CD14-positive monocyte (primary cell): Measurements from ENCODE around the gene CNIH2. TPM values are rescaled to one million over a fixed set of nuclear protein-coding genes. Genes with fewer than 3 reads are reported as not detected.
"Not testable (repeated sequence)": the region's sequence is repeated elsewhere in the genome, so short reads cannot be mapped to it uniquely, and the experiment has no call there.

Experiments
- DNase-seq, 3 donors: peaks; one replicate each; pipeline ENCODE4 v3.0.0-alpha.2; 2011 to 2022
- H2AFZ ChIP-seq: 2 replicates; pipeline ENCODE4 v1.6.0; 2012; ENCODE audit warnings: mild to moderate bottlenecking, low read depth, low read length, inconsistent platforms; ENCODE audit not compliant: insufficient read depth, poor library complexity, severe bottlenecking
- H3K27ac ChIP-seq, 2 donors: 1 replicate in 1 of 2; 2 replicates in 1 of 2; pipeline ENCODE4 v1.5.1; 2012 to 2013; ENCODE audit warnings: low read length in 2 of 2, control low read depth in 1 of 2, inconsistent platforms in 1 of 2, low read depth in 1 of 2, mild to moderate bottlenecking in 1 of 2
- H3K27me3 ChIP-seq, 2 donors: one replicate each; pipeline versions ENCODE4 v1.6.0 to v1.6.1; 2011 to 2013; ENCODE audit warnings: low read length in 2 of 2; ENCODE audit not compliant: control insufficient read depth in 2 of 2, insufficient read depth in 2 of 2
- H3K36me3 ChIP-seq, 2 donors: replicated peaks in 1 of 2; 1 replicate in 1 of 2; 2 replicates in 1 of 2; pipeline versions ENCODE4 v1.5.1 to v1.6.1; 2012 to 2013; ENCODE audit warnings: low read length in 2 of 2, control low read depth in 1 of 2, inconsistent platforms in 1 of 2, mild to moderate bottlenecking in 1 of 2; ENCODE audit not compliant: insufficient read depth in 2 of 2, control insufficient read depth in 1 of 2
- H3K4me1 ChIP-seq, 2 donors: 1 replicate in 1 of 2; 2 replicates in 1 of 2; pipeline versions ENCODE4 v1.5.1 to v1.6.1; 2012 to 2013; ENCODE audit warnings: low read length in 2 of 2, control low read depth in 1 of 2, inconsistent platforms in 1 of 2, mild to moderate bottlenecking in 1 of 2, moderate library complexity in 1 of 2; ENCODE audit not compliant: insufficient read depth in 2 of 2, control insufficient read depth in 1 of 2
- H3K4me2 ChIP-seq: replicated peaks from 2 replicates; pipeline ENCODE3; 2012; ENCODE audit warnings: low read length, moderate library complexity, mild to moderate bottlenecking; ENCODE audit not compliant: poor library complexity, severe bottlenecking; ENCODE audit errors: extremely low read depth
- H3K4me3 ChIP-seq, 3 experiments: fragments of 200-600 bp in 1 of 3; sonication (generic) in 1 of 3; replicated peaks in 1 of 3; 1 replicate in 2 of 3; 2 replicates in 1 of 3; pipeline ENCODE4 v1.5.1; 2011 to 2013; ENCODE audit warnings: low read length in 3 of 3, mild to moderate bottlenecking in 3 of 3, control low read depth in 2 of 3, low read depth in 2 of 3, inconsistent platforms in 1 of 3, moderate library complexity in 1 of 3
- H3K79me2 ChIP-seq: 2 replicates; pipeline ENCODE4 v1.6.0; 2012; ENCODE audit warnings: mild to moderate bottlenecking, control low read depth, inconsistent platforms, low read length, moderate library complexity; ENCODE audit not compliant: insufficient read depth
- H3K9ac ChIP-seq: 2 replicates; pipeline ENCODE4 v1.6.0; 2017; ENCODE audit warnings: low read length, mild to moderate bottlenecking; ENCODE audit not compliant: insufficient read depth, poor library complexity, severe bottlenecking
- H3K9me3 ChIP-seq, 2 donors: replicated peaks in 1 of 2; 1 replicate in 1 of 2; 2 replicates in 1 of 2; pipeline versions ENCODE4 v1.5.1 to v1.6.1; 2012 to 2013; ENCODE audit warnings: low read length in 2 of 2, control low read depth in 1 of 2; ENCODE audit not compliant: control insufficient read depth in 1 of 2, insufficient read depth in 1 of 2
- H4K20me1 ChIP-seq: 2 replicates; pipeline ENCODE4 v1.6.0; 2012; ENCODE audit warnings: mild to moderate bottlenecking, low read length, control low read depth, moderate library complexity; ENCODE audit not compliant: insufficient read depth
- H3K27ac Mint-ChIP-seq, 7 donors: one replicate each; pipeline ENCODE4 v1.8.0; 2020; ENCODE audit warnings: mild to moderate bottlenecking in 7 of 7, mixed read lengths in 7 of 7, moderate library complexity in 6 of 7, inconsistent platforms in 2 of 7
- H3K27me3 Mint-ChIP-seq, 3 donors: one replicate each; pipeline ENCODE4 v1.8.0; 2021 to 2022; ENCODE audit warnings: low read depth in 3 of 3, mild to moderate bottlenecking in 3 of 3, mixed read lengths in 3 of 3, moderate library complexity in 3 of 3, inconsistent platforms in 1 of 3
- H3K36me3 Mint-ChIP-seq, 2 donors: one replicate each; pipeline ENCODE4 v1.8.0; 2020; ENCODE audit warnings: mixed read lengths in 2 of 2, inconsistent platforms in 1 of 2, mild to moderate bottlenecking in 1 of 2
- H3K4me1 Mint-ChIP-seq: one replicate; pipeline ENCODE4 v1.8.0; 2020; ENCODE audit warnings: mild to moderate bottlenecking, mixed read lengths
- H3K4me3 Mint-ChIP-seq, 2 donors: one replicate each; pipeline ENCODE4 v1.8.0; 2020; ENCODE audit warnings: mild to moderate bottlenecking in 2 of 2, mixed read lengths in 2 of 2, moderate library complexity in 1 of 2
- H3K9me3 Mint-ChIP-seq, 7 donors: one replicate each; pipeline ENCODE4 v1.8.0; 2020 to 2022; ENCODE audit warnings: mixed read lengths in 7 of 7, mild to moderate bottlenecking in 6 of 7, moderate library complexity in 6 of 7, inconsistent platforms in 2 of 7
- CTCF ChIP-seq: fragments of 200-600 bp; IDR thresholded peaks from one replicate; pipeline ENCODE4 v1.8.0; 2022; ENCODE audit warnings: antibody characterized with exemption, mild to moderate bottlenecking
- WGBS: methylation state at CpG from one replicate; pipeline ENCODE4 v1.1.5; 2013; ENCODE audit warnings: missing lambda C conversion rate; ENCODE audit not compliant: insufficient coverage; 5-methylcytosine and 5-hydroxymethylcytosine counted together
- intact Hi-C, 2 donors: fragments of 100-400 bp; cut with micrococcal nuclease; formaldehyde crosslinking; loops; one replicate each; pipeline versions ENCODE4 v1.15.0 to v1.15.1; 2023
- polyA plus RNA-seq, 3 donors: library from polyadenylated mRNA; depleted of rRNA in 1 of 3; unstranded in 2 of 3; stranded (reverse) in 1 of 3; fragments of 300-500 nt in 2 of 3; fragments of >200 nt in 1 of 3; fragmentation: Illumina TruSeq in 2 of 3; gene quantifications; 1 replicate in 2 of 3; 2 replicates in 1 of 3; pipeline ENCODE4 v1.2.3, GENCODE V29; 2012 to 2021

CNIH2 gene
- polyA plus RNA-seq, 3 donors: 1.2 TPM; not detected in 2

- H3K79me2 ChIP-seq: no peaks in the 10 kb centered on the region
- peaks cover under 1 to 1% of the 10 kb centered on the region in 2 donors for H3K4me1 ChIP-seq
- WGBS: no CpG with 5 or more reads among the region's 7 CpGs
- no peak overlapping the region for H3K9ac ChIP-seq
- peaks cover 3% of the 10 kb centered on the region for H3K4me1 Mint-ChIP-seq
- H3K4me2 ChIP-seq: no peak overlapping the region
- no peak overlapping the region for H3K27ac ChIP-seq
- H4K20me1 ChIP-seq: no peaks in the 10 kb centered on the region
- no peak for TF ChIP-seq CTCF
- peaks cover 0 to 2% of the 10 kb centered on the region in 2 donors for H3K9me3 ChIP-seq
- peaks cover 22 to 32% (median 27%) of the 10 kb centered on the region in 3 donors for H3K27me3 Mint-ChIP-seq
- no peak overlapping the region for H3K4me3 ChIP-seq
- peaks cover 14 to 23% of the 10 kb centered on the region in 2 donors for H3K27me3 ChIP-seq
- H2AFZ ChIP-seq: no peak overlapping the region
- intact Hi-C loops: no loop called here
- peaks cover 7 to 15% of the 10 kb centered on the region in 2 donors for H3K36me3 ChIP-seq
- H3K27ac Mint-ChIP-seq: no peak overlapping the region
- no peak overlapping the region for H3K4me3 Mint-ChIP-seq
- peaks cover 0 to 10% (median 2%) of the 10 kb centered on the region in 7 donors for H3K9me3 Mint-ChIP-seq
- no peak for DNase-seq
- peaks cover 26 to 27% of the 10 kb centered on the region in 2 donors for H3K36me3 Mint-ChIP-seq
These were observed 26.2 kb upstream of the CNIH2 start for GRCh38 chr11:66251809-66252208.

DNA sequence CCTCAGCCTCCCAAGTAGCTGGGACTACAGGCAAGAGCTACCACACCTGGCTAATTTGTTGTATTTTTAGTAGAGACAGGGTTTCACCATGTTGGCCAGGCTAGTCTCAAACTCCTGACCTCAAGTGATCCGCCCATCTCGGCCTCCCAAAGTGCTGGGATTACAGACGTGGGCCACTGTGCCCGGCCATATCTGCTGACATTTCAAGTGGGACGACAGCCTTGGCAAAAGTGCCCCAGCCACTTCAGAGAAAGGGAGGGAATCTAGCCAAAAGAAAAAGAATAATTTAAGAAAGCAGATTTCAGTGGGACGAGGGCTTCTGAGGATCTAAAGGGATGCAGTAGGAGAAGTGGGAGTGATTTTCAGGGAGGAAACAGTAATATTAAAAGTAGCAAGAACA is 24.9 kb upstream of the CNIH2 start:
- H3K79me2 ChIP-seq, H3K9me3 ChIP-seq, H3K4me3 ChIP-seq, H3K36me3 ChIP-seq, H4K20me1 ChIP-seq, H3K27ac Mint-ChIP-seq, H3K4me1 Mint-ChIP-seq, DNase-seq, intact Hi-C loops, H3K4me2 ChIP-seq, H3K9ac ChIP-seq, H3K27ac ChIP-seq, H3K4me3 Mint-ChIP-seq, H2AFZ ChIP-seq: not testable (repeated sequence)
- Histone ChIP-seq H3K4me1 (peaks cover 9 to 14% of the 10 kb centered on the region in 2 donors), H3K27me3 (peaks cover 20 to 31% of the 10 kb centered on the region in 2 donors)
- peaks cover 0 to 14% (median 3%) of the 10 kb centered on the region in 7 donors for H3K9me3 Mint-ChIP-seq
- peaks cover 27 to 40% (median 39%) of the 10 kb centered on the region in 3 donors for H3K27me3 Mint-ChIP-seq
- WGBS: 96% methylated on average over 3 of the region's 6 CpGs
- peaks cover 15 to 17% of the 10 kb centered on the region in 2 donors for H3K36me3 Mint-ChIP-seq
